ENCODE measurements around the gene FGFRL1. TPM values are rescaled to one million over a fixed set of nuclear protein-coding genes. Genes with fewer than 3 reads are reported as not detected.
A peak's percentile ranks its signal among the peaks of the same experiment; 100 is the strongest.

Gene FGFRL1
- total and polyA plus RNA-seq, 2 of the 13 experiments (the other 11 are each of a cell fraction or from before 2014, with no cell fraction given), result 19.1 to 30.6 TPM

GRCh38 chr4:1008840-1009541 is 2.4 kb upstream of the FGFRL1 start (continued):
- TF ChIP-seq TARDBP (CRISPR knock-in tag; IDR thresholded peaks at IDR 0.05) (0 out of 2 replicates have a peak, but pooled peaks have one; percentile 9), KDM3A (CRISPR knock-in tag; IDR thresholded peaks at IDR 0.05; ENCODE audit: low read depth) (no peak), MXD1 (CRISPR knock-in tag; IDR thresholded peaks at IDR 0.05) (peak; percentile 55; the same call in 1 of the 2 replicates), ARNT2 (CRISPR knock-in tag; IDR thresholded peaks at IDR 0.05; ENCODE audit: low read depth) (no peak), ZMYM4 (CRISPR knock-in tag; IDR thresholded peaks at IDR 0.05) (no peak)

GRCh38 chr4:1009542-1010394 is 1.7 kb upstream of the FGFRL1 start:
- ATAC-seq, result peak; percentile 27
- intact Hi-C loops (cut with micrococcal nuclease; ENCODE audit: unreplicated experiment), result loop anchor here (2.0 kb wide), 1 partner anchor 17 kb away; the partner anchor contains the start of gene SLC26A1
- peak overlapping the region; percentile 100 for H3K4me2 ChIP-seq (ENCODE audit: low read depth, low read length)
- H3K36me3 ChIP-seq (replicated peaks in 1 of 2; ENCODE audit: control insufficient read depth in 1 of 2, insufficient read depth in 2 of 2, low read length in 2 of 2), result no peaks in the 10 kb centered on the region
- no peaks in the 10 kb centered on the region for H3K79me2 ChIP-seq (ENCODE audit: insufficient read depth, low read length)
- H3K4me3 ChIP-seq (replicated peaks in 1 of 3; ENCODE audit: insufficient read depth in 1 of 3, low read depth in 2 of 3, low read length in 3 of 3), result peak overlapping the region; percentile 69 to 89 (median 73); a peak in 5 of 6 replicates
- H3K4me1 ChIP-seq (ENCODE audit: insufficient read depth, low read length), result peaks cover 50% of the 10 kb centered on the region
- no peaks in the 10 kb centered on the region for H4K20me1 ChIP-seq (ENCODE audit: insufficient read depth, low read length)
- CTCF ChIA-PET (ENCODE audit: low intra/inter-chr PET ratio, low total read pairs), result no interaction called here
- H3K9me3 ChIP-seq (ENCODE audit: low read length), result no peaks in the 10 kb centered on the region
- no peak overlapping the region for H3K27ac ChIP-seq (ENCODE audit: extremely low read length, insufficient read depth, low read length)
- no CpG with 5 or more reads among the region's 109 CpGs for WGBS (ENCODE audit: low lambda C conversion rate)
- POLR2A ChIA-PET, result interaction anchor here (1.0 kb wide), 2 partner anchors 17 to 22 kb away, joined by 3 to 8 read pairs; partner anchors contain the start of gene SLC26A1
- in situ Hi-C loops (cut with HindIII; ENCODE audit: extremely low pct_ligation_motif_present, low pct_unique_long_range_greater_than_20kb), result no loop called here
- H3K9ac ChIP-seq (ENCODE audit: insufficient read depth, low read depth, low read length), result peak overlapping the region; percentile 65
- no peak overlapping the region for H2AFZ ChIP-seq (ENCODE audit: low read length)
- H3K27me3 ChIP-seq (ENCODE audit: control insufficient read depth in 1 of 2, insufficient read depth in 2 of 2, low read length in 2 of 2), result peaks cover 7 to 33% of the 10 kb centered on the region in 2 experiments
- BruUV-seq (replicated peaks), result no TSS peak
- no peak for DNase-seq (ENCODE audit: low spot score)
- no peak for FAIRE-seq
- TF ChIP-seq ZNF564 (CRISPR knock-in tag; IDR thresholded peaks at IDR 0.05) (no peak), RBM39 (IDR thresholded peaks at IDR 0.05; ENCODE audit: low read depth, low read length, poor library complexity, severe bottlenecking) (no peak), HDAC1 (CRISPR knock-in tag; IDR thresholded peaks at IDR 0.05) (peak; percentile 40; the same call in 1 of the 2 replicates), SMARCE1 (IDR thresholded peaks at IDR 0.05; ENCODE audit: borderline replicate concordance) (no peak), ZMAT3 (CRISPR knock-in tag; conservative IDR thresholded peaks at IDR 0.05) (no peak), MEIS2 (CRISPR knock-in tag; IDR thresholded peaks at IDR 0.05) (no peak), ZNF576 (CRISPR knock-in tag; IDR thresholded peaks at IDR 0.05) (no peak), UBTF (CRISPR knock-in tag; IDR thresholded peaks at IDR 0.05) (peak; percentile 42; the same call in 1 of the 2 replicates), ATF4 (CRISPR knock-in tag; IDR thresholded peaks at IDR 0.05) (no peak), PHF5A (CRISPR knock-in tag; IDR thresholded peaks at IDR 0.05; ENCODE audit: low read depth, unreplicated experiment) (no peak), HOXA5 (CRISPR knock-in tag; IDR thresholded peaks at IDR 0.05) (no peak), ELF1 (CRISPR knock-in tag; IDR thresholded peaks at IDR 0.05) (no peak), ZNF839 (CRISPR knock-in tag; IDR thresholded peaks at IDR 0.05; ENCODE audit: borderline replicate concordance) (peak; percentile 41; the same call in 1 of the 2 replicates)

All from HepG2 (cell line).